H1 (cell line): Measurements from ENCODE around the gene INPPL1. TPM values are rescaled to one million over a fixed set of nuclear protein-coding genes. Genes with fewer than 3 reads are reported as not detected.

Experiments
- CTCF ChIA-PET: fragments of 300-600 bp; sonication (Branson Sonifier 250); formaldehyde crosslinking; loops from one replicate; lab custom pipeline; 2021; ENCODE audit not compliant: partially characterized antibody; lab: Charles Lee
- POLR2A ChIA-PET: fragments of 300-600 bp; sonication (Branson Sonifier 250); formaldehyde crosslinking; loops from one replicate; lab custom pipeline; 2021; ENCODE audit warnings: inconsistent platforms; ENCODE audit not compliant: partially characterized antibody; lab: Charles Lee
- DNase-seq, 2 experiments: peaks; one replicate each; pipeline versions ENCODE4 v3.0.0 to v3.0.0-alpha.2; 2010 to 2022; ENCODE audit warnings: low spot score in 2 of 2, low read depth in 1 of 2, mixed read lengths in 1 of 2
- FAIRE-seq: peaks from 2 replicates; lab custom pipeline; 2011; peaks lifted over from hg19 to GRCh38; lab: Jason Lieb, UNC
- H2AFZ ChIP-seq: 2 replicates; pipeline ENCODE4 v1.8.1; 2012; ENCODE audit warnings: low read length, inconsistent platforms
- H2AK5ac ChIP-seq: 2 replicates; pipeline ENCODE4 v1.6.1; 2013; ENCODE audit warnings: low read depth, low read length
- H2BK120ac ChIP-seq: replicated peaks from 2 replicates; pipeline ENCODE3; 2013; ENCODE audit warnings: low read depth, low read length, inconsistent platforms
- H2BK12ac ChIP-seq: 2 replicates; pipeline ENCODE4 v1.6.1; 2013; ENCODE audit warnings: low read depth, low read length
- H2BK15ac ChIP-seq: 2 replicates; pipeline ENCODE4 v1.6.1; 2013; ENCODE audit warnings: low read length
- H2BK20ac ChIP-seq: 2 replicates; pipeline ENCODE4 v1.6.1; 2013; ENCODE audit warnings: low read length
- H2BK5ac ChIP-seq: 2 replicates; pipeline ENCODE4 v1.6.1; 2013; ENCODE audit warnings: low read depth, low read length
- H3K14ac ChIP-seq: 2 replicates; pipeline ENCODE4 v1.6.1; 2013; ENCODE audit warnings: inconsistent platforms; ENCODE audit not compliant: insufficient read length
- H3K18ac ChIP-seq: 2 replicates; pipeline ENCODE4 v1.6.1; 2013; ENCODE audit warnings: low read length; ENCODE audit errors: extremely low read depth
- H3K23ac ChIP-seq: 2 replicates; pipeline ENCODE4 v1.6.1; 2013; ENCODE audit warnings: inconsistent platforms; ENCODE audit not compliant: insufficient read length
- H3K23me2 ChIP-seq: 2 replicates; pipeline ENCODE4 v1.6.1; 2013; ENCODE audit warnings: low read depth, low read length
- H3K27ac ChIP-seq: 2 replicates; pipeline ENCODE4 v1.6.1; 2011; ENCODE audit warnings: low read depth, low read length, inconsistent platforms
- H3K27me3 ChIP-seq, 4 experiments: replicated peaks in 1 of 4; 1 replicate in 1 of 4; 2 replicates in 3 of 4; pipeline versions ENCODE4 v1.6.1 to v1.8.1; 2011 to 2013; ENCODE audit warnings: low read length in 3 of 4, mild to moderate bottlenecking in 3 of 4, inconsistent platforms in 2 of 4, mixed read lengths in 2 of 4, moderate library complexity in 1 of 4; ENCODE audit not compliant: control insufficient read depth in 3 of 4, insufficient read depth in 3 of 4; ENCODE audit errors: extremely low read depth in 1 of 4
- H3K36me3 ChIP-seq, 4 experiments: 2 replicates each; pipeline versions ENCODE4 v1.6.1 to v1.8.1; 2011 to 2013; ENCODE audit warnings: mild to moderate bottlenecking in 4 of 4, low read length in 3 of 4, moderate library complexity in 2 of 4, control low read depth in 1 of 4, inconsistent platforms in 1 of 4; ENCODE audit not compliant: insufficient read depth in 4 of 4, control insufficient read depth in 2 of 4
- H3K4ac ChIP-seq: replicated peaks from 2 replicates; pipeline ENCODE3; 2013; ENCODE audit warnings: low read length, low read depth, mixed read lengths, inconsistent platforms; ENCODE audit not compliant: insufficient read length
- H3K4me1 ChIP-seq, 4 experiments: replicated peaks in 1 of 4; 1 replicate in 1 of 4; 2 replicates in 3 of 4; pipeline versions ENCODE4 v1.6.1 to v1.8.1; 2011 to 2013; ENCODE audit warnings: low read length in 3 of 4, inconsistent platforms in 2 of 4, mixed read lengths in 1 of 4; ENCODE audit not compliant: insufficient read depth in 4 of 4, control insufficient read depth in 3 of 4
- H3K4me2 ChIP-seq, 2 experiments: 2 replicates each; pipeline versions ENCODE4 v1.6.1 to v1.8.1; 2011 to 2013; ENCODE audit warnings: low read depth in 2 of 2, low read length in 2 of 2, control low read depth in 1 of 2, inconsistent platforms in 1 of 2, mild to moderate bottlenecking in 1 of 2; ENCODE audit not compliant: insufficient read depth in 1 of 2
- H3K4me3 ChIP-seq, 4 experiments: fragments of 200-600, 300-600 bp in 1 of 4; sonication (generic), shearing (Covaris generic), sonication (Bioruptor Twin) in 1 of 4; 2 replicates each; pipeline versions ENCODE4 v1.5.1 to v1.8.1; 2011 to 2016; ENCODE audit warnings: low read length in 4 of 4, low read depth in 3 of 4, control low read depth in 2 of 4, inconsistent platforms in 2 of 4, mild to moderate bottlenecking in 2 of 4, mixed read lengths in 1 of 4, moderate library complexity in 1 of 4; ENCODE audit not compliant: insufficient read depth in 2 of 4; ENCODE audit errors: extremely low read depth in 1 of 4
- H3K56ac ChIP-seq: replicated peaks from 2 replicates; pipeline ENCODE3; 2013; ENCODE audit warnings: low read depth, mild to moderate bottlenecking, mixed read lengths, low read length, inconsistent platforms; ENCODE audit not compliant: insufficient read length
- H3K79me1 ChIP-seq: 2 replicates; pipeline ENCODE4 v1.6.1; 2013; ENCODE audit warnings: low read depth, low read length, control low read depth
- H3K79me2 ChIP-seq, 2 experiments: 2 replicates each; pipeline versions ENCODE4 v1.6.1 to v1.8.1; 2012 to 2013; ENCODE audit warnings: low read length in 2 of 2, mild to moderate bottlenecking in 2 of 2, inconsistent platforms in 1 of 2; ENCODE audit not compliant: insufficient read depth in 2 of 2, control insufficient read depth in 1 of 2
- H3K9ac ChIP-seq, 4 experiments: replicated peaks in 1 of 4; 1 replicate in 1 of 4; 2 replicates in 3 of 4; pipeline versions ENCODE4 v1.6.1 to v1.8.1; 2011 to 2013; ENCODE audit warnings: low read depth in 3 of 4, low read length in 3 of 4, control low read depth in 2 of 4, mild to moderate bottlenecking in 2 of 4, moderate library complexity in 2 of 4, inconsistent platforms in 1 of 4; ENCODE audit errors: extremely low read depth in 1 of 4
- H3K9me3 ChIP-seq, 2 experiments: 2 replicates each; pipeline versions ENCODE4 v1.6.1 to v1.8.1; 2012 to 2013; ENCODE audit warnings: mild to moderate bottlenecking in 2 of 2, moderate library complexity in 2 of 2, control low read depth in 1 of 2, inconsistent platforms in 1 of 2, low read depth in 1 of 2, low read length in 1 of 2, mixed read lengths in 1 of 2; ENCODE audit not compliant: insufficient read depth in 2 of 2
- H4K20me1 ChIP-seq, 2 experiments: replicated peaks in 1 of 2; 2 replicates each; pipeline versions ENCODE3 to v1.8.1; 2011 to 2013; ENCODE audit warnings: inconsistent platforms in 2 of 2, low read length in 2 of 2, mild to moderate bottlenecking in 1 of 2; ENCODE audit not compliant: insufficient read depth in 2 of 2, control insufficient read depth in 1 of 2
- H4K5ac ChIP-seq: 2 replicates; pipeline ENCODE4 v1.6.1; 2013; ENCODE audit warnings: low read length, low read depth, mixed read lengths, inconsistent platforms; ENCODE audit not compliant: insufficient read length
- H4K8ac ChIP-seq: 2 replicates; pipeline ENCODE4 v1.8.0; 2013; ENCODE audit warnings: mild to moderate bottlenecking, moderate library complexity, low read length, inconsistent platforms; ENCODE audit not compliant: insufficient read depth; ENCODE audit errors: extremely low read depth
- H4K91ac ChIP-seq: replicated peaks from 2 replicates; pipeline ENCODE3; 2013; ENCODE audit warnings: low read length, mixed read lengths, inconsistent platforms; ENCODE audit not compliant: insufficient read length
- BACH1 ChIP-seq: IDR thresholded peaks from 2 replicates; pipeline ENCODE4 v1.6.1; 2012; ENCODE audit warnings: low read length, improper control_type of control experiment
- BCL11A ChIP-seq, 2 experiments: IDR thresholded peaks; one replicate each; pipeline ENCODE4 v1.6.1; 2011; ENCODE audit warnings: low read depth in 2 of 2, low read length in 2 of 2, mild to moderate bottlenecking in 2 of 2
- KDM5A ChIP-seq: fragments of 200-600 bp; IDR thresholded peaks from 2 replicates; pipeline ENCODE4 v1.7.1; 2012; ENCODE audit warnings: mild to moderate bottlenecking, low read length, inconsistent platforms, mixed read lengths
- NRF1 ChIP-seq: IDR thresholded peaks from 2 replicates; pipeline ENCODE4 v1.6.1; 2011; ENCODE audit warnings: mild to moderate bottlenecking, low read depth, low read length, improper control_type of control experiment
- PHF8 ChIP-seq: fragments of 200-600 bp; sonication (generic); conservative IDR thresholded peaks from 2 replicates; pipeline ENCODE4 v1.7.1; 2012; ENCODE audit warnings: low read depth, mild to moderate bottlenecking, inconsistent platforms, low read length, moderate library complexity
- SP1 ChIP-seq: IDR thresholded peaks from 2 replicates; pipeline ENCODE4 v1.6.1; 2011; ENCODE audit warnings: low read depth, low read length
- SP2 ChIP-seq: IDR thresholded peaks from 2 replicates; pipeline ENCODE4 v1.6.1; 2012; ENCODE audit warnings: mild to moderate bottlenecking, low read length, inconsistent platforms
- SRF ChIP-seq: IDR thresholded peaks from 2 replicates; pipeline ENCODE4 v1.6.1; 2011; ENCODE audit warnings: mild to moderate bottlenecking, low read depth, low read length, moderate library complexity
- TBP ChIP-seq: IDR thresholded peaks from 2 replicates; pipeline ENCODE4 v1.6.1; 2011; ENCODE audit warnings: low read depth, low read length, improper control_type of control experiment
- WGBS, 2 experiments: shearing (Covaris generic) in 1 of 2; methylation state at CpG; one replicate each; pipeline versions ENCODE4 v1.1.6 to v1.1.7; 2013 to 2015; ENCODE audit warnings: low lambda C conversion rate in 2 of 2, mixed read lengths in 2 of 2, inconsistent platforms in 1 of 2, low coverage in 1 of 2, missing lambda C conversion rate in 1 of 2; ENCODE audit not compliant: insufficient replicate concordance in 2 of 2, insufficient coverage in 1 of 2, insufficient read length in 1 of 2; ENCODE audit errors: extremely low coverage in 1 of 2, missing lambda C conversion rate in 1 of 2; 5-methylcytosine and 5-hydroxymethylcytosine counted together
- polyA plus RNA-seq, 7 experiments: library from polyadenylated mRNA; depleted of rRNA in 3 of 7; stranded (reverse) in 5 of 7; unstranded in 2 of 7; fragments of >200 nt in 5 of 7; fragments of 200-250 nt in 2 of 7; gene quantifications; 1 replicate in 5 of 7; 2 replicates in 1 of 7; 4 replicates in 1 of 7; pipeline versions ENCODE4 v1.2.1 to v1.2.3, GENCODE V29; 2011 to 2013; ENCODE audit warnings: missing spikeins in 2 of 7, mixed read lengths in 2 of 7
- total RNA-seq: library from RNA; stranded (reverse); fragmentation: NEBNext Ultra II Directional; extraction: Animal tissue kit (Norgen Biotek cat#: 25700); gene quantifications from 2 replicates; pipeline ENCODE4 v1.2.1, GENCODE V29; 2021
- TF ChIP-seq, protein P1 (sequence below): IDR thresholded peaks from 2 replicates; pipeline ENCODE4 v1.6.1; 2012; ENCODE audit warnings: inconsistent platforms
- TF ChIP-seq, protein P2 (sequence below): IDR thresholded peaks from 2 replicates; pipeline ENCODE4 v1.6.1; 2012; ENCODE audit warnings: low read length, inconsistent platforms
- TF ChIP-seq, protein P3 (sequence below): IDR thresholded peaks from 2 replicates; pipeline ENCODE4 v1.6.1; 2011; ENCODE audit warnings: low read depth, mild to moderate bottlenecking, low read length; ENCODE audit not compliant: insufficient read depth

INPPL1 gene
- total and polyA plus RNA-seq, 2 of the 8 experiments (the other 6 are each of a cell fraction or from before 2014, with no cell fraction given) = 54.5 to 79.5 TPM

DNA sequence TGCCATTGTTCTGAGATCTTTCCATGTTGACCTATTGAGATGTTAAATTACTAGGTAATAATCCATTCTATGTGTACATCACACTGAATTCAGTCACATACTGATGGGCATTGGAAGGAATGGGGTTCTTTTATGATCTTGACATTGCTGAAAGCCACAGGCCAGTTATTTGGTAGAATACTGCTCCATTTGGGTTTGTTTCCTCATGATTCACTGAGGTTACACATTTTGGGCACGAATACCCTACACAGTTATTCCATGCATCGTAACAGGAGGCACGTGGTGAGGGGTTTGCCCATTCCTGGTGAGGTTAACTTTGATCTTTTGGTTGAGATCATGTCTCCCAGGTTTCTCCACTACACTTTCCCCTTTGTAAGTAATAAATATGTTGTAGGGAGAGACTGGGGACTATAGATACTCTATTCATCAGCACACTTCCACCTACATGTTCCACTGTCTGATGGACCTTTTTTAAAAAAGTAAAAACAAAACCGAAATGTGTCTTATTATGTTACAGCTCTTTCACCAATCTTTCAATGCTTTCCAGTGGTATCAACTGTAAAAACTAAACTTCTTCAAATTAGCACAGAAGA lies 44.7 kb upstream of the INPPL1 start:
- H3K36me3 ChIP-seq = no peaks in the 10 kb centered on the region
- no peak overlapping the region for H3K18ac ChIP-seq
- no peak overlapping the region for H3K27ac ChIP-seq
- H3K14ac ChIP-seq = no peak overlapping the region
- H3K79me1 ChIP-seq = no peaks in the 10 kb centered on the region
- H2AK5ac ChIP-seq = no peak overlapping the region
- H4K20me1 ChIP-seq = no peaks in the 10 kb centered on the region
- no peak overlapping the region for H3K56ac ChIP-seq
- H2AFZ ChIP-seq = no peak overlapping the region
- H3K4me1 ChIP-seq = no peaks in the 10 kb centered on the region
- 87% methylated on average over 4 of the region's 4 CpGs; no CpG with 5 or more reads in 1 of the 2 experiments for WGBS, 2 experiments
- DNase-seq = no peak
- CTCF ChIA-PET = interaction anchor here (0.6 to 2.5 kb wide), 10 partner anchors 8 to 244 kb away, joined by 3 to 17 read pairs (median 3); no protein-coding TSS in a partner anchor
- no peaks in the 10 kb centered on the region for H3K79me2 ChIP-seq
- H3K9ac ChIP-seq = no peak overlapping the region
- no peak overlapping the region for H3K23ac ChIP-seq
- no peak overlapping the region for H4K91ac ChIP-seq
- no peak overlapping the region for H4K8ac ChIP-seq
- no peaks in the 10 kb centered on the region for H3K23me2 ChIP-seq
- H4K5ac ChIP-seq = no peak overlapping the region
- H3K4me2 ChIP-seq = no peak overlapping the region
- no peak overlapping the region for H2BK12ac ChIP-seq
- no peak overlapping the region for H3K4ac ChIP-seq
- H2BK20ac ChIP-seq = no peak overlapping the region
- no peak overlapping the region for H2BK5ac ChIP-seq
- no peak overlapping the region for H2BK15ac ChIP-seq
- H3K27me3 ChIP-seq = no peaks in the 10 kb centered on the region
- H3K9me3 ChIP-seq = no peaks in the 10 kb centered on the region
- POLR2A ChIA-PET = no interaction called here
- H3K4me3 ChIP-seq = no peak overlapping the region
- H2BK120ac ChIP-seq = no peak overlapping the region
- no peak for FAIRE-seq
- TF ChIP-seq BCL11A (IDR thresholded peaks at IDR 0.05; ENCODE audit: low read depth in 2 of 2, low read length in 2 of 2) = no peak
- TF ChIP-seq NRF1 = no peak
- no peak for TF ChIP-seq PHF8
- no peak for TF ChIP-seq TBP
- no peak for TF ChIP-seq BACH1
- TF ChIP-seq, protein P1, sequence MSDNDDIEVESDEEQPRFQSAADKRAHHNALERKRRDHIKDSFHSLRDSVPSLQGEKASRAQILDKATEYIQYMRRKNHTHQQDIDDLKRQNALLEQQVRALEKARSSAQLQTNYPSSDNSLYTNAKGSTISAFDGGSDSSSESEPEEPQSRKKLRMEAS = no peak
- TF ChIP-seq, protein P2, sequence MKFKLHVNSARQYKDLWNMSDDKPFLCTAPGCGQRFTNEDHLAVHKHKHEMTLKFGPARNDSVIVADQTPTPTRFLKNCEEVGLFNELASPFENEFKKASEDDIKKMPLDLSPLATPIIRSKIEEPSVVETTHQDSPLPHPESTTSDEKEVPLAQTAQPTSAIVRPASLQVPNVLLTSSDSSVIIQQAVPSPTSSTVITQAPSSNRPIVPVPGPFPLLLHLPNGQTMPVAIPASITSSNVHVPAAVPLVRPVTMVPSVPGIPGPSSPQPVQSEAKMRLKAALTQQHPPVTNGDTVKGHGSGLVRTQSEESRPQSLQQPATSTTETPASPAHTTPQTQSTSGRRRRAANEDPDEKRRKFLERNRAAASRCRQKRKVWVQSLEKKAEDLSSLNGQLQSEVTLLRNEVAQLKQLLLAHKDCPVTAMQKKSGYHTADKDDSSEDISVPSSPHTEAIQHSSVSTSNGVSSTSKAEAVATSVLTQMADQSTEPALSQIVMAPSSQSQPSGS = no peak
- no peak for TF ChIP-seq SP1
- no peak for TF ChIP-seq KDM5A
- TF ChIP-seq SP2 = no peak
- TF ChIP-seq, protein P3, sequence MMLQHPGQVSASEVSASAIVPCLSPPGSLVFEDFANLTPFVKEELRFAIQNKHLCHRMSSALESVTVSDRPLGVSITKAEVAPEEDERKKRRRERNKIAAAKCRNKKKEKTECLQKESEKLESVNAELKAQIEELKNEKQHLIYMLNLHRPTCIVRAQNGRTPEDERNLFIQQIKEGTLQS = no peak
- no peak for TF ChIP-seq SRF
